Neural cell (in vitro differentiated cells): ENCODE data around the gene CNTF.

Source experiments
- CTCF ChIP-seq: fragments of 450-650 bp; IDR thresholded peaks from 2 replicates; pipeline ENCODE4 v1.5.1; 2014; ENCODE audit warnings: antibody characterized with exemption, mild to moderate bottlenecking, moderate library complexity; ENCODE audit not compliant: poor library complexity, severe bottlenecking
- EP300 ChIP-seq: fragments of 450-650 bp; conservative IDR thresholded peaks from 2 replicates; pipeline ENCODE4 v1.6.1; 2014; ENCODE audit warnings: antibody characterized with exemption, mild to moderate bottlenecking, moderate library complexity; ENCODE audit not compliant: poor library complexity, severe bottlenecking
- EZH2 ChIP-seq: fragments of 200-600, 300-800 bp; shearing (Covaris generic), sonication (generic); IDR thresholded peaks from 2 replicates; pipeline ENCODE4 v1.6.1; 2014; ENCODE audit warnings: antibody characterized with exemption, low read length, borderline replicate concordance, mild to moderate bottlenecking; ENCODE audit not compliant: insufficient read depth, poor library complexity, severe bottlenecking
- MXI1 ChIP-seq: fragments of 450-650 bp; conservative IDR thresholded peaks from 2 replicates; pipeline ENCODE4 v1.6.1; 2014; ENCODE audit warnings: antibody characterized with exemption, mild to moderate bottlenecking; ENCODE audit not compliant: poor library complexity, severe bottlenecking
- POLR2AphosphoS5 ChIP-seq: IDR thresholded peaks from 2 replicates; pipeline ENCODE4 v1.6.1; 2012
- RAD21 ChIP-seq: fragments of 450-650 bp; conservative IDR thresholded peaks from 2 replicates; pipeline ENCODE4 v1.6.1; 2014; ENCODE audit warnings: antibody characterized with exemption, mild to moderate bottlenecking, moderate library complexity
- REST ChIP-seq: IDR thresholded peaks from 2 replicates; pipeline ENCODE4 v1.6.1; 2012; ENCODE audit warnings: borderline replicate concordance
- SMC3 ChIP-seq: fragments of 450-650 bp; conservative IDR thresholded peaks from 2 replicates; pipeline ENCODE4 v1.6.1; 2014; ENCODE audit warnings: antibody characterized with exemption, mild to moderate bottlenecking, moderate library complexity; ENCODE audit not compliant: poor library complexity
- TAF1 ChIP-seq: IDR thresholded peaks from 2 replicates; pipeline ENCODE4 v1.6.1; 2012; ENCODE audit warnings: low read depth

GRCh38 chr11:58659910-58660570 is 37.6 kb downstream of the CNTF start:
- TF ChIP-seq CTCF (no peak), RAD21 (no peak), TAF1 (no peak), MXI1 (no peak), POLR2AphosphoS5 (no peak), SMC3 (no peak), EP300 (no peak), REST (no peak), EZH2 (no peak)
